Stimulated activated CD8-positive, alpha-beta memory T cell treated with anti-CD3 and anti-CD28 coated beads, Interleukin-4, amount 100 ng/mL, for 1 hour (primary cell): Measurements from ENCODE around the gene FGF14.

ENCODE experiments used
- DNase-seq, 2 donors: peaks; one replicate each; pipeline ENCODE4 v3.0.0-alpha.2; 2020; ENCODE audit warnings: low read depth in 2 of 2, low spot score in 1 of 2

Gene FGF14

GRCh38 chr13:101738336-101738735 is 663.5 kb downstream of the FGF14 start:
- no peak for DNase-seq

DNA sequence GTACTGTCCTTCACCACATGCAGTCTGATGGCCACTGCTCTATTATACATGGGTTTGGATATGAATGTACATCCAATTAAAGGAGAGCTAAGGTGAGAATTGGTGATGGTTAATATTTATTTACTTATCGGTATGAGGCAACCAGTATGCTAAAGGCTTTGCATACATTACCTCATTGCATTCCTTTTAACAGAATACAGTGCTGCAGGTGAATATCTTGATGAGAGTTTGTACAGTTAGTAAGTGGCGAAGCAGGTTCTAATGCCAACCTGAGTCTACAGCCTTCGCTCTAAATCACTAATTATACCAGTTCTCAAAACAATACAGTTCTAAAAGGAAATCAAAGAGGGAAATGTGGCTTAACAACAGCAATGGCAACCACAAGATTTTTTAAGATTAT is 665.3 kb downstream of the FGF14 start:
- DNase-seq: no peak

GRCh38 chr13:101730420-101731000 is 671.3 kb downstream of the FGF14 start:
- no peak for DNase-seq

- no peak for DNase-seq
Measured at GRCh38 chr13:101728615-101729014, 673.2 kb downstream of the FGF14 start.

DNA sequence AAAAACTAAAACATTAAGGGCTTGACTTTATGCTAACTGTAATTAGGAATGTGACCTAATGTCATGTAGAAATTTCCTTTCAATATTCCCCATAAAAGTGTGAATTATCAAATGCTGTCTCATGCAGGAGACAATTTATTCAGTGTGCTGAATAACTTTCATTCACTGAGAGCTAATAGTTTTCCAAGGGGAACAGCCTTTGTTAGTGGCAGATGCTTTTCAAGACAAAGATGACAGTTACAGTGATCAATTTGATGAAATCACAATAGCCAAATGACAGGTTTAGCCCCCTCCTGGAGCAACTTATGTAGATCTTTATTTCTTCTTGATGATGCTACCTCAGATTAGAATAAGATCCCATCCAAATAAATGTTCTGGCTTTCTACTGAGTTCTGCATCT is 673.8 kb downstream of the FGF14 start:
- DNase-seq: no peak

- no peak for DNase-seq
Measured at GRCh38 chr13:101727118-101727517, 674.7 kb downstream of the FGF14 start.

GRCh38 chr13:101726681-101727080 is 675.2 kb downstream of the FGF14 start:
- no peak for DNase-seq

DNA sequence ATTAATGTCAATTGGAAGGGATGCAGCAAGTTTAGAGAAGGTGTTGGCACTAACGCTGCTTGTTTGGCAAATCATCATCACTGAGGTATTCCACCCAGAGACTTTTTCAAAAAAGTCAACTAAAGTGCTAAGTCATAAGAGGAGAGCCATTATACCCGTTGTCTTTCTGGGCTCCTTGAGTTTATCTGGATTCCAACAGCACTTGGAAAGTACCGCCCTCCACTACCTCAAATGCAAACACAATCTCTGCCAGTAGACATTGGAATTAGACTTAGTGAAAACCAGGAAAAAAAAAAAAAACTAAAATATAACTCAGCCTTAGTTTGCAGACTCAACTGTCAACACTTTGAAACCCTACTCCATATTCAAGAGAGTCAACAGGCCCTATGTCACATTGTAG is 683.4 kb downstream of the FGF14 start:
- no peak for DNase-seq

- DNase-seq: no peak
Measured at GRCh38 chr13:101717353-101717752, 684.5 kb downstream of the FGF14 start.

DNA sequence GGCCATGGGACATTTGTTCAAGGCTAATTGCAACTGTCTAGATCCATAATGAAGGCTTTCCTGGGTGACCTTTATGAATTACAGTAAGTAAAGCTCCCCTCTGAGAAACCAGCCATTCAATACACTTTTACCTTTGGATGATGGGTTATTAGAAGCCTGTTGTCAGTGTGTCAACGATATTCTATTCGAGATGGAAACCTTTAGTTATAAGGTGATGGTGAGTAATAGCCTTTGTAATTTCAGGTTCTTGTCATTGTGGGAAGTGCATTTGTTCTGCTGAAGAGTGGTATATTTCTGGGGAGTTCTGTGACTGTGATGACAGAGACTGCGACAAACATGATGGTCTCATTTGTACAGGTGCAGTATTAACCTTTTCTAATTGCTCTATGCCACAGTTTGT is 687.7 kb downstream of the FGF14 start:
- DNase-seq: no peak

DNA sequence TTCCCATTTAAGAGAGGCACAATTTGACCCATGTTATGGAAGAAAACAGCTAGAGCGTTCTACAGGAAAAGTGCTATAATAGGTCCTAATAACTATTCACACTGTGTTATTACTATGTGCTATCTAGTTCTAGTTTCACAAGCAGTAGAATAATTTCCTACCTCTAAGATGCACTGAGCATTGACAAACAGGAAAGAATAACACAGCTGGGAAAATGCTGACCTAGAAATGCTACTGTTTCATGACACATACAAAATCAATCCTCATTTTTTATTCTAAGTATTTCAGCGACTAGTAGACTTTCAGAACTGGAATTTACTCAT is 689.9 kb downstream of the FGF14 start:
- no peak for DNase-seq

DNA sequence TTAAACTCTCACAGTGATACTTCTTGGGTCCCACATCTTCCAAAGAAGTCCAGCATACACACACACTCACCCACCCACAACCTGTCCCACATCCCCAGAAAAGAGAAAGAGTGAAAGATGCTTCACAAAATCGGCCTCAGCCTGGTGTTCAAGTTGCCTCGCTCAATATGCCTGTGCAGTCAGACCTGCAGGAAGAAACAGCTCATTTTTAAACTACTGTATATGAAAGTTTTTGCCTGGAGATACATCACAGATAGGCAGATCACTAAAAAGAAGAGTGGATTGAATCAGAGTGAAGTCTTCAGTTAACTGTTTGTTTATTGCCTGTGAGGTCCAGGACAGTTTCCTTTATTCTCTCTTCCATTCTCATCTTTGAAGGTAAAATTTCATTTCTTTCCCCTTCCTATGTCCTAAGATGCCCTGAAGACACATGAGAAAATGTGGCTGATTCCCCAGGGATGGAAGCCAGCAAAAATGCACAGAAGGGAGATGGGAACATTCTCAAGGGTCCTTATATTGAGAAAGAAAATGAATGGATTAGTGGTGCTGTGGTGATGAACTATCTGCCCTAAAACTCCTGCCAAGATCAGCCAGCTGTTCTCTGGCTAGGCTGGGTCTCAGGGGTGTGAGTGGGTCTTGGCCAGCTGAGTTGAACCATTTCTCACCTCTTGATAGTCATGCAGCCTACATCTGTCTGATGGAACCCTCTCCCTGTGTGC is 690.4 kb downstream of the FGF14 start:
- no peak for DNase-seq

- no peak for DNase-seq
Measured at GRCh38 chr13:101709952-101710351, 691.9 kb downstream of the FGF14 start.

DNA sequence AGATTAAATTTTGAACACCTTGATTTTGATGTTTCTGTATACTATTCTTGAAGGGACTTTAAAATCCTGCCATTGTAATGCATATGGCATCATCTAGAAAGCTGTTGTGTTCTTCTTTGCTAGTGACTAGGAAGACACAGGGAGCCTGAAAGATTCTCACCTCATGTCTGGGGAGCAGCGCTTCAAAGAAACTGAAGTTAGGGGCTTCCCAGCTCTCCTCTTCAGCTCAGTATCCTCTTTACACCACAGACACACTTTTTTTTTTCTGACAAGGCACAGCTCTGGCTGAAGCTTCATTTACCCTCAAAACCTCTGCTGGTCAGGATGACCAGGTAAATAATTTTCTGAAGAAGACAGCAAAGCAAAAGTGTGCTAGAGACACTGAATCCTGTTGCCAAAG is 693.7 kb downstream of the FGF14 start:
- DNase-seq: no peak

- DNase-seq: no peak
Measured at GRCh38 chr13:101707659-101708058, 694.2 kb downstream of the FGF14 start.

DNA sequence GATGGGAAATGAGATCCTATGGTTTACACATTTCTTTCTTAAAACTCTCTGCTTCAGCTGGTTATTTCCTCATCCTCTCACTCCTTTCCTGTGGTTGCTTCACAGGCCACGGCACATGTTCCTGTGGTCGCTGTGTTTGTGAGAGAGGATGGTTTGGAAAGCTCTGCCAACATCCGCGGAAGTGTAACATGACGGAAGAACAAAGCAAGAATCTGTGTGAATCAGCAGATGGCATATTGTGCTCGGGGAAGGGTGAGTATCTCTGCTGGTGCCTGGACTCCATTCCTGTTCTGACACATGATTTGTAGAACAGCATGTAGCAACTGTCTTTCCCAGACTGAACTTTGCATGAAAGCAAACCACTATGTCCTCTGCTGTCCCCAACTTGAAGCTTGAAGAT is 695.2 kb downstream of the FGF14 start:
- DNase-seq: no peak

GRCh38 chr13:101703838-101704237 is 698.0 kb downstream of the FGF14 start:
- no peak for DNase-seq

DNA sequence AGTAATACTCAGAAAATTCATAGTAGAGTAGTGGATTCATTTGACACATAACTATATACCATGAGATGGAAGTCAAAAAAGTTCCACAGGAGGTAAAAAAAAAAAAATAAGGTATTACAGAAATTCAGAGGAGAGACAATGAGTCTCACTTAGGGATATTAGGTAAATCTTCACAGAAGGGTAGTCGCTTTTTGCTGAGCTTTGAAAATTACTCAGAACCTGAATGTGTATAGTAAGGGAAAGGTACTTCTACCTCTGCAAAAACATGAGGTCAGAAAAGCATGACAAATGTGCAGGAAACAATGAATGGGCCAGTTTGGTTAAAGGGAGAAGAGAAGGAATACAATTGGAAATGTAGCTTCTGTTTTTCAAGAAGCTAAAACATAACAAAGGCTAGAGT is 698.8 kb downstream of the FGF14 start:
- DNase-seq: no peak

GRCh38 chr13:101700598-101700997 is 701.2 kb downstream of the FGF14 start:
- DNase-seq: no peak

- DNase-seq: no peak
Measured at GRCh38 chr13:101698400-101698799, 703.4 kb downstream of the FGF14 start.

DNA sequence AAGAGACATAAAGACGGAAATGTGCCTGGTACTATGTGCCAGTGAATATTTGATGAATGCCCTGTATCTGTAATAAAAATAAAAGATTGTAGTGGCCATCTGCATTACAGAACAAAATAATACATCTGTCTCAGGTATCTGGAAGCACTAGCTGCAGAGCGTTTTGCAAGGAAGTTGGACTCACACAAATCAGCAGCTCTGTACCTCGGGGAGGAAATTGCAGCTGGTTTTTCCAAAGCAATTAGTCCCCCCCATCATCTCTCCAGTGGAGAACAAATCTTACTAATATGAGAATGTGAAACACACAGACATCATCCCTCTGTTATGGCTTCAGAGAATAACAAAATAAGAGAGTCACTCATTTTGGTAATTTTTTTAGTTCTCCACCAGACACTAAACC is 704.1 kb downstream of the FGF14 start:
- no peak for DNase-seq

DNA sequence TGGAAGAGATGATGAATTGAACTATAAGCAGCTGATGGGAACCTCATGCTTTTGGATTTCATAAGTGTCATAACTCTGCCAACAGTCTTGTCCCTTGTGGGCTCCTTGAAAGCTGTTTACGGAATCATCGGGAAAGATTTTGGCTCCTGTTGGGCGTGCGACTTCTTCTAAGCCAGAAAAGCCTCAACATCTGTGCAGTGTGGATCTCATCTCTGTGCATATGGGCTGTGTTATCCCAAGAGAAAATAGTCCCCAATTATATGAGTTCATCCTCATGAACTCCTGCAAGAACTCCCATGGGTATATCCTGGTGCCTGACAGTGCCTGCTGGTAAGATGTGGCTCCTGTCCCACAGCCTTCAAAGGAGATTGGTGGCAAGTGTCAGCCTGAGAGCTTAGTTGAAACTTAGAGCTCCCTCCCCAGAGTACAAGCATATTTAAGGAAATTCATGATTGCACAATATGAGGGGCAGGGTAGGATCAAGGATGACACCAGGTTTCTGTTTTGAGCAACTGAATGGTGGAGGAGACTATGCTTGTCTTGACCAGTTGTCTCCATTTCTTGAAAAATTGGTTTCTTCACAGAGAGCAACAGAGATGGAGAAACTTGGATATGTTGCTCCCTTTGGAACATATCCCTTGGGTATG is 705.9 kb downstream of the FGF14 start:
- DNase-seq: no peak

- no peak for DNase-seq
Measured at GRCh38 chr13:101691341-101691860, 710.4 kb downstream of the FGF14 start.
